WTC11 (cell line): Measurements from ENCODE around the gene CYP3A5. TPM values are rescaled to one million over a fixed set of nuclear protein-coding genes. Genes with fewer than 3 reads are reported as not detected.
"Not testable (repeated sequence)": the region's sequence is repeated elsewhere in the genome, so short reads cannot be mapped to it uniquely, and the experiment has no call there.

ENCODE experiments used
- ATAC-seq: fragments of 200-7000 bp; cut with Tn5 transposase; 2 replicates; pipeline ENCODE4 v1.10.0; 2021; ENCODE audit warnings: mild to moderate bottlenecking, moderate library complexity
- CTCF ChIA-PET: fragments of 300-600 bp; sonication (Branson Sonifier 250); formaldehyde crosslinking; loops from one replicate; lab custom pipeline; 2021; ENCODE audit warnings: antibody characterized with exemption; lab: Charles Lee
- POLR2A ChIA-PET: fragments of 350-600 bp; sonication (Branson Sonifier 250); formaldehyde crosslinking; loops from one replicate; lab custom pipeline; 2021; ENCODE audit warnings: antibody characterized with exemption; lab: Charles Lee
- DNase-seq: peaks from one replicate; pipeline ENCODE4 v3.0.0; 2021; ENCODE audit warnings: low spot score
- H3K27ac Mint-ChIP-seq: 2 replicates; pipeline ENCODE4 v1.8.0; 2021; ENCODE audit warnings: mixed read lengths
- H3K27me3 Mint-ChIP-seq: 2 replicates; pipeline ENCODE4 v1.8.0; 2021; ENCODE audit warnings: low read depth, mild to moderate bottlenecking, moderate library complexity, mixed read lengths
- H3K36me3 Mint-ChIP-seq: 2 replicates; pipeline ENCODE4 v1.8.0; 2021; ENCODE audit warnings: mixed read lengths
- H3K4me1 Mint-ChIP-seq: 2 replicates; pipeline ENCODE4 v1.8.0; 2022; ENCODE audit warnings: mixed read lengths
- H3K4me3 Mint-ChIP-seq: 2 replicates; pipeline ENCODE4 v1.8.0; 2021; ENCODE audit warnings: mild to moderate bottlenecking, moderate library complexity, mixed read lengths
- H3K9me3 Mint-ChIP-seq: 2 replicates; pipeline ENCODE4 v1.8.0; 2021; ENCODE audit warnings: mixed read lengths
- FOXJ3 ChIP-seq: sonication (generic); formaldehyde crosslinking; IDR thresholded peaks from 2 replicates; pipeline ENCODE4 v1.9.0; 2021; ENCODE audit warnings: missing genetic modification reagents, mild to moderate bottlenecking, borderline replicate concordance
- GRHL2 ChIP-seq: fragments of 250-450 bp; sonication (Bioruptor Pico); IDR thresholded peaks from 2 replicates; pipeline ENCODE4 v1.8.0; 2022; ENCODE audit warnings: mild to moderate bottlenecking, moderate library complexity; ENCODE audit not compliant: insufficient replicate concordance, severe bottlenecking
- MLX ChIP-seq: sonication (generic); formaldehyde crosslinking; IDR thresholded peaks from 2 replicates; pipeline ENCODE4 v1.8.1; 2023; ENCODE audit warnings: mild to moderate bottlenecking, missing genetic modification reagents, moderate library complexity
- MYBL2 ChIP-seq: sonication (generic); formaldehyde crosslinking; IDR thresholded peaks from 2 replicates; pipeline ENCODE4 v1.8.1; 2023; ENCODE audit warnings: mild to moderate bottlenecking, moderate library complexity, missing genetic modification reagents
- NR1H2 ChIP-seq: sonication (generic); formaldehyde crosslinking; IDR thresholded peaks from 2 replicates; pipeline ENCODE4 v1.9.0; 2021; ENCODE audit warnings: mild to moderate bottlenecking, moderate library complexity, missing genetic modification reagents
- PRDM15 ChIP-seq: sonication (generic); formaldehyde crosslinking; IDR thresholded peaks from 2 replicates; pipeline ENCODE4 v1.8.0; 2022; ENCODE audit warnings: missing genetic modification reagents
- PRRX2 ChIP-seq: fragments of 250-450 bp; sonication (Bioruptor Pico); IDR thresholded peaks from 2 replicates; pipeline ENCODE4 v1.8.0; 2021; ENCODE audit warnings: mild to moderate bottlenecking
- SP1 ChIP-seq: sonication (generic); formaldehyde crosslinking; conservative IDR thresholded peaks from 2 replicates; pipeline ENCODE4 v1.8.1; 2022; ENCODE audit warnings: missing genetic modification reagents
- ZMAT4 ChIP-seq: fragments of 250-450 bp; sonication (Bioruptor Pico); IDR thresholded peaks from 2 replicates; pipeline ENCODE4 v1.9.0; 2021; ENCODE audit warnings: mild to moderate bottlenecking
- ZNF416 ChIP-seq: fragments of 250-450 bp; sonication (Bioruptor Pico); IDR thresholded peaks from 2 replicates; pipeline ENCODE4 v1.9.0; 2021; ENCODE audit warnings: mild to moderate bottlenecking, inconsistent platforms
- total RNA-seq: library from RNA; stranded (reverse); gene quantifications from 3 replicates; pipeline ENCODE4 v1.2.3, GENCODE V29; 2021

CYP3A5 gene
- total RNA-seq, 1 experiment from 2014 or later: 0.39 TPM

GRCh38 chr7:99665312-99666012, 14.3 kb downstream of the CYP3A5 start (continued):
- TF ChIP-seq MLX (CRISPR knock-in tag): no peak

GRCh38 chr7:99657879-99658278, 21.9 kb downstream of the CYP3A5 start:
- H3K27me3 Mint-ChIP-seq, H3K4me1 Mint-ChIP-seq, POLR2A ChIA-PET, H3K4me3 Mint-ChIP-seq, ATAC-seq, H3K27ac Mint-ChIP-seq, DNase-seq, CTCF ChIA-PET: not testable (repeated sequence)
- Mint-ChIP-seq H3K36me3 (peaks cover 37% of the 10 kb centered on the region), H3K9me3 (peaks cover 52% of the 10 kb centered on the region)

GRCh38 chr7:99654626-99655025, 25.2 kb downstream of the CYP3A5 start:
- CTCF ChIA-PET, H3K27ac Mint-ChIP-seq, H3K4me1 Mint-ChIP-seq, ATAC-seq, DNase-seq, POLR2A ChIA-PET, H3K4me3 Mint-ChIP-seq, H3K27me3 Mint-ChIP-seq: not testable (repeated sequence)
- H3K9me3 Mint-ChIP-seq: peaks cover 40% of the 10 kb centered on the region
- H3K36me3 Mint-ChIP-seq: peaks cover 20% of the 10 kb centered on the region

- TF ChIP-seq ZMAT4 (CRISPR knock-in tag) (no peak), PRRX2 (no peak), SP1 (CRISPR knock-in tag) (no peak), GRHL2 (no peak), MYBL2 (CRISPR knock-in tag) (no peak), PRDM15 (CRISPR knock-in tag) (no peak), FOXJ3 (CRISPR knock-in tag) (no peak), NR1H2 (no peak), ZNF416 (CRISPR knock-in tag) (no peak)
- no peak for ATAC-seq
- Mint-ChIP-seq H3K9me3 (peaks cover 35% of the 10 kb centered on the region), H3K4me1 (no peaks in the 10 kb centered on the region), H3K36me3 (peaks cover 14% of the 10 kb centered on the region), H3K27me3 (no peaks in the 10 kb centered on the region; the same call in 1 of the 2 replicates), H3K4me3 (no peak overlapping the region), H3K27ac (no peak overlapping the region)
- CTCF ChIA-PET: no interaction called here
- POLR2A ChIA-PET: no interaction called here
- no peak for DNase-seq
Measured at GRCh38 chr7:99653754-99654153, 26.0 kb downstream of the CYP3A5 start.

GRCh38 chr7:99653269-99653668, 26.5 kb downstream of the CYP3A5 start:
- H3K36me3 Mint-ChIP-seq, H3K4me3 Mint-ChIP-seq, POLR2A ChIA-PET, H3K27ac Mint-ChIP-seq, ATAC-seq, H3K27me3 Mint-ChIP-seq, H3K4me1 Mint-ChIP-seq, CTCF ChIA-PET, DNase-seq: not testable (repeated sequence)
- peaks cover 30% of the 10 kb centered on the region for H3K9me3 Mint-ChIP-seq
